SH-SY5Y (cell line): ENCODE data around the gene CEBPG.

Experiments used
- GATA2 ChIP-seq: IDR thresholded peaks from 2 replicates; pipeline ENCODE4 v1.6.1; 2011; ENCODE audit warnings: mild to moderate bottlenecking, low read depth, low read length
- GATA3 ChIP-seq: IDR thresholded peaks from 2 replicates; pipeline ENCODE4 v1.6.1; 2011; ENCODE audit warnings: low read depth, mild to moderate bottlenecking, low read length, moderate library complexity

GRCh38 chr19:33385956-33386355, 12.4 kb downstream of the CEBPG start:
- TF ChIP-seq GATA2: no peak
- no peak for TF ChIP-seq GATA3
